NCI-H187 (cell line): Measurements from ENCODE around the gene TSPEAR.

Experiments
- DNase-seq, 2 experiments: peaks; one replicate each; lab custom pipeline; 2025; lab: John Stamatoyannopoulos, UW

The TSPEAR gene

GRCh38 chr21:44527983-44528633 lies 183.3 kb downstream of the TSPEAR start:
- no peak for DNase-seq

GRCh38 chr21:44527156-44527982 lies 184.0 kb downstream of the TSPEAR start:
- no peak for DNase-seq

GRCh38 chr21:44526096-44526997 lies 185.0 kb downstream of the TSPEAR start:
- DNase-seq, result no peak

- no peak for DNase-seq
These were observed 185.8 kb downstream of the TSPEAR start for GRCh38 chr21:44525391-44526095.

GRCh38 chr21:44524414-44525371 lies 186.7 kb downstream of the TSPEAR start:
- no peak for DNase-seq

GRCh38 chr21:44523567-44524413 lies 187.6 kb downstream of the TSPEAR start:
- DNase-seq, result no peak

GRCh38 chr21:44522753-44523204 lies 188.6 kb downstream of the TSPEAR start:
- DNase-seq, result no peak

- DNase-seq, result no peak
These were observed 189.2 kb downstream of the TSPEAR start for GRCh38 chr21:44521928-44522752.

- DNase-seq, result no peak
These were observed 190.0 kb downstream of the TSPEAR start for GRCh38 chr21:44521301-44521927.

GRCh38 chr21:44520326-44521300 lies 190.8 kb downstream of the TSPEAR start:
- no peak for DNase-seq

GRCh38 chr21:44519346-44520325 lies 191.7 kb downstream of the TSPEAR start:
- DNase-seq, result no peak

GRCh38 chr21:44518686-44519085 lies 192.7 kb downstream of the TSPEAR start:
- no peak for DNase-seq

- DNase-seq, result no peak
These were observed 194.0 kb downstream of the TSPEAR start for GRCh38 chr21:44517175-44517899.

- DNase-seq, result no peak
These were observed 194.6 kb downstream of the TSPEAR start for GRCh38 chr21:44516828-44517174.

GRCh38 chr21:44516342-44516741 lies 195.0 kb downstream of the TSPEAR start:
- DNase-seq, result no peak
